HL-60 (cell line): Measurements from ENCODE around the gene ACACB.

Experiments
- GABPA ChIP-seq: IDR thresholded peaks from 2 replicates; pipeline ENCODE4 v1.6.1; 2012; ENCODE audit warnings: low read depth
- POLR2AphosphoS5 ChIP-seq: IDR thresholded peaks from 2 replicates; pipeline ENCODE4 v1.6.1; 2012; ENCODE audit warnings: low read depth
- TF ChIP-seq, protein P1 (sequence below): IDR thresholded peaks from one replicate; pipeline ENCODE4 v1.5.1; 2011; ENCODE audit warnings: low read length, control low read depth, inconsistent platforms; ENCODE audit not compliant: insufficient read depth
- TF ChIP-seq, protein P2 (sequence below): IDR thresholded peaks from 2 replicates; pipeline ENCODE4 v1.6.1; 2012; ENCODE audit warnings: low read depth; ENCODE audit not compliant: insufficient replicate concordance

DNA sequence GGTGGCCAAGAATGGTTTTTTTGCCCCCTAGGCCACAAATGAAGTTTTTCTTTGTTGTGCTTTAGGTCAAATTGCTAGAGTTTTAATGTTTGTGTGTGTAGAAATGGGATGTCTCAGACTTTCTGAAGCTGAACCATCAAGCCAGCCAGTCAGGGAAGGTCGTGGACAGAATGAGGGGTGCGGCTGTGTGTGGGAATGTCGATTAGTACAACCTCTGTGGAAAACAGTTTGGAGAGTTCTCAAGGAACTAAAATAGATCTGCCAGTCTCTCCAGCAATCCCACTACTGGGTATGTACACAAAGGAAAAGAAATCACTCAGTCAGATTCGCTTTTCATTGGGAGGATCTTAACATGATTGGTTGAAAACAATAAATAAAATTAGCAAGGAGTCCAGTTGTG lies 44.5 kb downstream of the ACACB start:
- TF ChIP-seq, protein P1, sequence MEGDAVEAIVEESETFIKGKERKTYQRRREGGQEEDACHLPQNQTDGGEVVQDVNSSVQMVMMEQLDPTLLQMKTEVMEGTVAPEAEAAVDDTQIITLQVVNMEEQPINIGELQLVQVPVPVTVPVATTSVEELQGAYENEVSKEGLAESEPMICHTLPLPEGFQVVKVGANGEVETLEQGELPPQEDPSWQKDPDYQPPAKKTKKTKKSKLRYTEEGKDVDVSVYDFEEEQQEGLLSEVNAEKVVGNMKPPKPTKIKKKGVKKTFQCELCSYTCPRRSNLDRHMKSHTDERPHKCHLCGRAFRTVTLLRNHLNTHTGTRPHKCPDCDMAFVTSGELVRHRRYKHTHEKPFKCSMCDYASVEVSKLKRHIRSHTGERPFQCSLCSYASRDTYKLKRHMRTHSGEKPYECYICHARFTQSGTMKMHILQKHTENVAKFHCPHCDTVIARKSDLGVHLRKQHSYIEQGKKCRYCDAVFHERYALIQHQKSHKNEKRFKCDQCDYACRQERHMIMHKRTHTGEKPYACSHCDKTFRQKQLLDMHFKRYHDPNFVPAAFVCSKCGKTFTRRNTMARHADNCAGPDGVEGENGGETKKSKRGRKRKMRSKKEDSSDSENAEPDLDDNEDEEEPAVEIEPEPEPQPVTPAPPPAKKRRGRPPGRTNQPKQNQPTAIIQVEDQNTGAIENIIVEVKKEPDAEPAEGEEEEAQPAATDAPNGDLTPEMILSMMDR = no peak
- TF ChIP-seq POLR2AphosphoS5 = no peak
- TF ChIP-seq, protein P2, sequence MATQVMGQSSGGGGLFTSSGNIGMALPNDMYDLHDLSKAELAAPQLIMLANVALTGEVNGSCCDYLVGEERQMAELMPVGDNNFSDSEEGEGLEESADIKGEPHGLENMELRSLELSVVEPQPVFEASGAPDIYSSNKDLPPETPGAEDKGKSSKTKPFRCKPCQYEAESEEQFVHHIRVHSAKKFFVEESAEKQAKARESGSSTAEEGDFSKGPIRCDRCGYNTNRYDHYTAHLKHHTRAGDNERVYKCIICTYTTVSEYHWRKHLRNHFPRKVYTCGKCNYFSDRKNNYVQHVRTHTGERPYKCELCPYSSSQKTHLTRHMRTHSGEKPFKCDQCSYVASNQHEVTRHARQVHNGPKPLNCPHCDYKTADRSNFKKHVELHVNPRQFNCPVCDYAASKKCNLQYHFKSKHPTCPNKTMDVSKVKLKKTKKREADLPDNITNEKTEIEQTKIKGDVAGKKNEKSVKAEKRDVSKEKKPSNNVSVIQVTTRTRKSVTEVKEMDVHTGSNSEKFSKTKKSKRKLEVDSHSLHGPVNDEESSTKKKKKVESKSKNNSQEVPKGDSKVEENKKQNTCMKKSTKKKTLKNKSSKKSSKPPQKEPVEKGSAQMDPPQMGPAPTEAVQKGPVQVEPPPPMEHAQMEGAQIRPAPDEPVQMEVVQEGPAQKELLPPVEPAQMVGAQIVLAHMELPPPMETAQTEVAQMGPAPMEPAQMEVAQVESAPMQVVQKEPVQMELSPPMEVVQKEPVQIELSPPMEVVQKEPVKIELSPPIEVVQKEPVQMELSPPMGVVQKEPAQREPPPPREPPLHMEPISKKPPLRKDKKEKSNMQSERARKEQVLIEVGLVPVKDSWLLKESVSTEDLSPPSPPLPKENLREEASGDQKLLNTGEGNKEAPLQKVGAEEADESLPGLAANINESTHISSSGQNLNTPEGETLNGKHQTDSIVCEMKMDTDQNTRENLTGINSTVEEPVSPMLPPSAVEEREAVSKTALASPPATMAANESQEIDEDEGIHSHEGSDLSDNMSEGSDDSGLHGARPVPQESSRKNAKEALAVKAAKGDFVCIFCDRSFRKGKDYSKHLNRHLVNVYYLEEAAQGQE = no peak
- no peak for TF ChIP-seq GABPA
